ENCODE measurements around the gene MRGPRX4.
"Not testable (repeated sequence)": the region's sequence is repeated elsewhere in the genome, so short reads cannot be mapped to it uniquely, and the experiment has no call there.

Gene MRGPRX4

GRCh38 chr11:18172666-18173065 is at the start of gene MRGPRX4:
TSS of gene MRGPRX4 (plus strand) at chr11:18172837. CDS start at chr11:18173257, 420 bp downstream.
- no peaks in the 10 kb centered on the region for H3F3A ChIP-seq (ENCODE audit: insufficient read depth)
- no peaks in the 10 kb centered on the region for H3K27me3 ChIP-seq (ENCODE audit: low read length)
- no peaks in the 10 kb centered on the region for H3K9me2 ChIP-seq (replicated peaks; ENCODE audit: insufficient read depth, low read length)
- H2AFZ ChIP-seq (ENCODE audit: low read depth, low read length, severe bottlenecking), result no peak within 1 kb of the TSS
- H3K27ac ChIP-seq (ENCODE audit: low read depth, low read length), result no peak within 1 kb of the TSS
- H3K36me3 ChIP-seq (ENCODE audit: low read length), result no peaks in the 10 kb centered on the region
- TF ChIP-seq EZH2phosphoT487 (conservative IDR thresholded peaks at IDR 0.05; ENCODE audit: low read length), result no peak
- TF ChIP-seq, protein P1, sequence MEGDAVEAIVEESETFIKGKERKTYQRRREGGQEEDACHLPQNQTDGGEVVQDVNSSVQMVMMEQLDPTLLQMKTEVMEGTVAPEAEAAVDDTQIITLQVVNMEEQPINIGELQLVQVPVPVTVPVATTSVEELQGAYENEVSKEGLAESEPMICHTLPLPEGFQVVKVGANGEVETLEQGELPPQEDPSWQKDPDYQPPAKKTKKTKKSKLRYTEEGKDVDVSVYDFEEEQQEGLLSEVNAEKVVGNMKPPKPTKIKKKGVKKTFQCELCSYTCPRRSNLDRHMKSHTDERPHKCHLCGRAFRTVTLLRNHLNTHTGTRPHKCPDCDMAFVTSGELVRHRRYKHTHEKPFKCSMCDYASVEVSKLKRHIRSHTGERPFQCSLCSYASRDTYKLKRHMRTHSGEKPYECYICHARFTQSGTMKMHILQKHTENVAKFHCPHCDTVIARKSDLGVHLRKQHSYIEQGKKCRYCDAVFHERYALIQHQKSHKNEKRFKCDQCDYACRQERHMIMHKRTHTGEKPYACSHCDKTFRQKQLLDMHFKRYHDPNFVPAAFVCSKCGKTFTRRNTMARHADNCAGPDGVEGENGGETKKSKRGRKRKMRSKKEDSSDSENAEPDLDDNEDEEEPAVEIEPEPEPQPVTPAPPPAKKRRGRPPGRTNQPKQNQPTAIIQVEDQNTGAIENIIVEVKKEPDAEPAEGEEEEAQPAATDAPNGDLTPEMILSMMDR (IDR thresholded peaks at IDR 0.05; ENCODE audit: insufficient read depth, low read length, poor library complexity, severe bottlenecking), result no peak
- H3K9ac ChIP-seq (ENCODE audit: low read length), result no peak within 1 kb of the TSS
- H3K9me3 ChIP-seq (ENCODE audit: insufficient read depth, low read length), result no peaks in the 10 kb centered on the region
- no peaks in the 10 kb centered on the region for H4K20me1 ChIP-seq (ENCODE audit: low read depth, low read length)
- no peak within 1 kb of the TSS for H3K4me3 ChIP-seq (ENCODE audit: insufficient read depth, low read length, poor library complexity, severe bottlenecking)
- H3K79me2 ChIP-seq (ENCODE audit: insufficient read depth, low read length), result no peaks in the 10 kb centered on the region
- no peak within 1 kb of the TSS for H3K4me2 ChIP-seq (ENCODE audit: low read depth, low read length, poor library complexity, severe bottlenecking)

DNA sequence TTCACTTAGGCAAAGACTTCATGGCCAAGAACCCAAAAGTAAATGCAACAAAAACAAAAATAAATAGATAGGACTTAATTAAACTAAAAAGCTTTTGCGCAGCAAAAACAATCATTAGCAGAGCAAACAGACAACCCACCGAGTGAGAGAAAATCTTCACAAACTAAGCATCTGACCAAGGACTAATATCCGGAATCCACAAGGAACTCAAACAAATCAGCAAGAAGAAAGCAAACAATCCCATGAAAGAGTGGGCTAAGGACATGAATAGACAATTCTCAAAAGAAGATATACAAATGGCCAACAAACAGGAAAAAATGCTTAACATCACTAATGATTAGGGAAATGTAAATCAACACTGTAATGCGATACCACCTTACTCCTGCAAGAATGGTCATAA is 41.5 kb upstream of the MRGPRX4 start:
- H3K27me3 ChIP-seq (ENCODE audit: low read length); H3K4me3 ChIP-seq (ENCODE audit: insufficient read depth, low read length, poor library complexity, severe bottlenecking); H3K9ac ChIP-seq (ENCODE audit: low read length); H3K79me2 ChIP-seq (ENCODE audit: insufficient read depth, low read length); H3K9me3 ChIP-seq (ENCODE audit: insufficient read depth, low read length); H2AFZ ChIP-seq (ENCODE audit: low read depth, low read length, severe bottlenecking); H3K27ac ChIP-seq (ENCODE audit: low read depth, low read length); H3K36me3 ChIP-seq (ENCODE audit: low read length); H4K20me1 ChIP-seq (ENCODE audit: low read depth, low read length); H3F3A ChIP-seq (ENCODE audit: insufficient read depth); H3K9me2 ChIP-seq (replicated peaks; ENCODE audit: insufficient read depth, low read length); H3K4me2 ChIP-seq (ENCODE audit: low read depth, low read length, poor library complexity, severe bottlenecking): not testable (repeated sequence)

DNA sequence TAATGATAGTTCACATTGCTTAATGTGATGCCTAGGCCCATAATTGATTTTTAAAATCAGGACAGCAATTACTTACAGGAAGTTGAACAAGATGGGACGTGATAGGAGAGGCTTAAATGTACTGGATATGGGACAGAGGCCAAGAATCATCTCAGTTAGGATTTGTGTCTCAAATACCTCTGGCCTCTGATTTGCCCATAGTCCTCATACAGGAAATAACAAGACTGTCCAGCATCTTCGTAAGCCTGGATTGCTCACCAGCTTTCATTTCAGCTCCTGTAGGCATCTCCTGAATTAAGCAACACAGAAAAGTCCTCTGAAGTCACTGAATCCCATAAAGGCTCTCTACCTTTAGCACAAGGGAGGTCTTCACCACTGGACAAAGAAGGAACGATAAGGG is 40.3 kb upstream of the MRGPRX4 start, which contains the start of gene MRGPRX3:
Gene MRGPRX3 (plus strand): TSS at position 231 of the 400 bp plus-strand sequence. CDS start 4,632 bp downstream, outside the sequence.
- H3K9me2 ChIP-seq (replicated peaks; ENCODE audit: insufficient read depth, low read length), result no peaks in the 10 kb centered on the region
- H3F3A ChIP-seq (ENCODE audit: insufficient read depth), result no peaks in the 10 kb centered on the region
- no peaks in the 10 kb centered on the region for H3K27me3 ChIP-seq (ENCODE audit: low read length)
- no peak within 1 kb of the TSS for H2AFZ ChIP-seq (ENCODE audit: low read depth, low read length, severe bottlenecking)
- no peaks in the 10 kb centered on the region for H3K36me3 ChIP-seq (ENCODE audit: low read length)
- H3K9ac ChIP-seq (ENCODE audit: low read length), result no peak within 1 kb of the TSS
- no peak within 1 kb of the TSS for H3K4me3 ChIP-seq (ENCODE audit: insufficient read depth, low read length, poor library complexity, severe bottlenecking)
- no peaks in the 10 kb centered on the region for H3K9me3 ChIP-seq (ENCODE audit: insufficient read depth, low read length)
- no peaks in the 10 kb centered on the region for H4K20me1 ChIP-seq (ENCODE audit: low read depth, low read length)
- TF ChIP-seq, protein P1 (IDR thresholded peaks at IDR 0.05; ENCODE audit: insufficient read depth, low read length, poor library complexity, severe bottlenecking), result no peak
- no peak for TF ChIP-seq EZH2phosphoT487 (conservative IDR thresholded peaks at IDR 0.05; ENCODE audit: low read length)
- no peak within 1 kb of the TSS for H3K27ac ChIP-seq (ENCODE audit: low read depth, low read length)
- H3K79me2 ChIP-seq (ENCODE audit: insufficient read depth, low read length), result no peaks in the 10 kb centered on the region
- no peak within 1 kb of the TSS for H3K4me2 ChIP-seq (ENCODE audit: low read depth, low read length, poor library complexity, severe bottlenecking)

DNA sequence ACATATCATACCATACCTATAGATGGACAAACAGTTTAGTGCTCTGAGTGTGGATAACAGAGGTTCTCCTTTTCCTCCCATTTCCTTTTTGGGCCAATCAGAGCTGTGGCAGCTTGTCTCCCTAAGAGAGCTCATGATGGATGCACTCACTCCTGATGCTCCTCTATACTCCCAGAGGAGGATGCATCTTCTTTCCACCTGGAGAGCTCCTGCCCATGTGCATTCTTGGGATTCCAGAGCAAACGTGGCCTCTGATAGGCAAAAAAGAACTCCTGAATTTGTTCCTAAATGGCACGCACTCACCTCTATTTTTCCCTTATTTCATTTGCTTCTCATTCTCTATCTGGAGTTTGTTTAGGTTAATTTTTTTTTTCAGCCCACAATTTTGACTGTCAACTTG is 37.3 kb upstream of the MRGPRX4 start:
- Histone ChIP-seq H3K9me2 (replicated peaks; ENCODE audit: insufficient read depth, low read length) (no peaks in the 10 kb centered on the region), H3F3A (ENCODE audit: insufficient read depth) (no peaks in the 10 kb centered on the region), H3K27me3 (ENCODE audit: low read length) (no peaks in the 10 kb centered on the region), H3K79me2 (ENCODE audit: insufficient read depth, low read length) (no peaks in the 10 kb centered on the region), H2AFZ (ENCODE audit: low read depth, low read length, severe bottlenecking) (no peak overlapping the region), H3K4me2 (ENCODE audit: low read depth, low read length, poor library complexity, severe bottlenecking) (no peak overlapping the region), H3K4me3 (ENCODE audit: insufficient read depth, low read length, poor library complexity, severe bottlenecking) (no peak overlapping the region), H3K36me3 (ENCODE audit: low read length) (no peaks in the 10 kb centered on the region), H3K9ac (ENCODE audit: low read length) (no peak overlapping the region), H3K27ac (ENCODE audit: low read depth, low read length) (no peak overlapping the region), H3K9me3 (ENCODE audit: insufficient read depth, low read length) (no peaks in the 10 kb centered on the region), H4K20me1 (ENCODE audit: low read depth, low read length) (no peaks in the 10 kb centered on the region)
- no peak for TF ChIP-seq EZH2phosphoT487 (conservative IDR thresholded peaks at IDR 0.05; ENCODE audit: low read length)
- TF ChIP-seq, protein P1 (IDR thresholded peaks at IDR 0.05; ENCODE audit: insufficient read depth, low read length, poor library complexity, severe bottlenecking), result no peak
